Activated CD4-positive, CD25-positive, alpha-beta regulatory T cell treated with anti-CD3 and anti-CD28 coated beads, Interleukin-2, amount 50 U/mL, for 16 hours (primary cell): ENCODE measurements around the gene CMTM7.

Experiments used
- DNase-seq: peaks from one replicate; pipeline ENCODE4 v3.0.0-alpha.2; 2020; ENCODE audit warnings: low read depth, low spot score

CMTM7 gene

GRCh38 chr3:32413845-32414521, 22.3 kb downstream of the CMTM7 start:
- DNase-seq = no peak

- DNase-seq = no peak
Observed at GRCh38 chr3:32414522-32415202, 23.0 kb downstream of the CMTM7 start.

GRCh38 chr3:32419742-32420125, 28.1 kb downstream of the CMTM7 start:
- DNase-seq = no peak

GRCh38 chr3:32420126-32421038, 28.7 kb downstream of the CMTM7 start:
- DNase-seq = no peak

- DNase-seq = no peak
Observed at GRCh38 chr3:32421185-32421584, 29.5 kb downstream of the CMTM7 start.

GRCh38 chr3:32421991-32422859, 30.6 kb downstream of the CMTM7 start:
- no peak for DNase-seq

GRCh38 chr3:32422943-32423342, 31.3 kb downstream of the CMTM7 start:
- DNase-seq = no peak

GRCh38 chr3:32423534-32423933, 31.9 kb downstream of the CMTM7 start:
- no peak for DNase-seq

- DNase-seq = no peak
Observed at GRCh38 chr3:32423956-32424557, 32.4 kb downstream of the CMTM7 start.

- DNase-seq = no peak
Observed at GRCh38 chr3:32424581-32425250, 33.1 kb downstream of the CMTM7 start.

GRCh38 chr3:32428092-32429068, 36.7 kb downstream of the CMTM7 start:
- DNase-seq = no peak

GRCh38 chr3:32430900-32431299, 39.2 kb downstream of the CMTM7 start:
- no peak for DNase-seq

GRCh38 chr3:32431481-32431880, 39.8 kb downstream of the CMTM7 start:
- DNase-seq = no peak

GRCh38 chr3:32432045-32432710, 40.5 kb downstream of the CMTM7 start:
- DNase-seq = no peak

- no peak for DNase-seq
Observed at GRCh38 chr3:32432711-32433530, 41.3 kb downstream of the CMTM7 start.

GRCh38 chr3:32434206-32434605, 42.6 kb downstream of the CMTM7 start:
- DNase-seq = no peak

- no peak for DNase-seq
Observed at GRCh38 chr3:32435911-32436815, 44.5 kb downstream of the CMTM7 start.
